B cell (primary cell): ENCODE data around the gene ZP2. TPM values are rescaled to one million over a fixed set of nuclear protein-coding genes. Genes with fewer than 3 reads are reported as not detected.

ENCODE experiments used
- ATAC-seq: fragments of 200-7000 bp; cut with Tn5 transposase; one replicate; pipeline ENCODE4 v1.10.0; 2021; ENCODE audit warnings: low read depth, mild to moderate bottlenecking, moderate number of reproducible peaks, moderate library complexity
- CTCF ChIA-PET: fragments of 350-600 bp; sonication (Branson Sonifier 250); formaldehyde crosslinking; loops from one replicate; lab custom pipeline; 2021; ENCODE audit warnings: antibody characterized with exemption, inconsistent platforms; lab: Charles Lee
- POLR2A ChIA-PET: fragments of 350-600 bp; sonication (Branson Sonifier 250); formaldehyde crosslinking; loops from one replicate; lab custom pipeline; 2021; ENCODE audit warnings: antibody characterized with exemption; lab: Charles Lee
- DNase-seq: peaks from one replicate; pipeline ENCODE4 v3.0.0; 2013
- H2AFZ ChIP-seq: 2 replicates; pipeline ENCODE4 v1.6.1; 2012; ENCODE audit warnings: mild to moderate bottlenecking, low read depth, low read length; ENCODE audit not compliant: insufficient read depth, poor library complexity, severe bottlenecking
- H3K27ac ChIP-seq, 2 donors: 1 replicate in 1 of 2; 2 replicates in 1 of 2; pipeline ENCODE4 v1.5.1; 2012 to 2013; ENCODE audit warnings: low read length in 2 of 2, mild to moderate bottlenecking in 2 of 2, moderate library complexity in 1 of 2
- H3K27me3 ChIP-seq, 4 experiments: fragments of 200-600 bp in 1 of 4; sonication (generic) in 1 of 4; replicated peaks in 1 of 4; 1 replicate in 2 of 4; 2 replicates in 2 of 4; pipeline versions ENCODE4 v1.6.1 to v1.7.0; 2013 to 2016; ENCODE audit warnings: low read length in 3 of 4, mild to moderate bottlenecking in 2 of 4, mixed read lengths in 1 of 4, moderate library complexity in 1 of 4; ENCODE audit not compliant: insufficient read depth in 4 of 4, control insufficient read depth in 3 of 4; ENCODE audit errors: control extremely low read depth in 1 of 4
- H3K36me3 ChIP-seq, 2 experiments: replicated peaks in 1 of 2; 1 replicate in 1 of 2; 2 replicates in 1 of 2; pipeline versions ENCODE4 v1.6.1 to v1.7.1; 2013; ENCODE audit warnings: low read length in 1 of 2; ENCODE audit not compliant: insufficient read depth in 2 of 2, control insufficient read depth in 1 of 2; ENCODE audit errors: control extremely low read depth in 1 of 2, extremely low read depth in 1 of 2
- H3K4me1 ChIP-seq, 2 donors: fragments of 200-600 bp in 1 of 2; sonication (generic) in 1 of 2; 1 replicate in 1 of 2; 2 replicates in 1 of 2; pipeline versions ENCODE4 v1.5.1 to v1.6.1; 2013 to 2017; ENCODE audit warnings: low read length in 2 of 2; ENCODE audit not compliant: control insufficient read depth in 2 of 2, insufficient read depth in 2 of 2
- H3K4me2 ChIP-seq: replicated peaks from 2 replicates; pipeline ENCODE3; 2012; ENCODE audit warnings: mild to moderate bottlenecking, low read depth, low read length; ENCODE audit not compliant: poor library complexity, severe bottlenecking
- H3K4me3 ChIP-seq, 5 experiments: fragments of 200-600 bp in 1 of 5; sonication (generic) in 1 of 5; 1 replicate in 3 of 5; 2 replicates in 2 of 5; pipeline versions ENCODE4 v1.5.1 to v1.7.0; 2011 to 2016; ENCODE audit warnings: low read length in 4 of 5, mild to moderate bottlenecking in 4 of 5, low read depth in 2 of 5, control low read depth in 1 of 5, moderate library complexity in 1 of 5; ENCODE audit not compliant: insufficient read depth in 1 of 5; ENCODE audit errors: control extremely low read depth in 1 of 5, extremely low read depth in 1 of 5
- H3K79me2 ChIP-seq: fragments of 200-600 bp; sonication (generic); one replicate; pipeline ENCODE4 v1.6.0; 2016; ENCODE audit warnings: low read length; ENCODE audit not compliant: control insufficient read depth, insufficient read depth
- H3K9ac ChIP-seq: fragments of 200-600 bp; sonication (generic); 2 replicates; pipeline ENCODE4 v1.6.1; 2017; ENCODE audit warnings: mild to moderate bottlenecking, low read length, moderate library complexity
- H3K9me3 ChIP-seq, 3 donors: one replicate each; pipeline versions ENCODE4 v1.6.1 to v1.7.1; 2013; ENCODE audit warnings: low read length in 2 of 3; ENCODE audit not compliant: control insufficient read depth in 2 of 3, insufficient read depth in 1 of 3; ENCODE audit errors: control extremely low read depth in 1 of 3
- H4K20me1 ChIP-seq: 2 replicates; pipeline ENCODE4 v1.6.0; 2012; ENCODE audit warnings: mild to moderate bottlenecking, low read length; ENCODE audit not compliant: insufficient read depth, control insufficient read depth, poor library complexity, severe bottlenecking
- H3K27ac Mint-ChIP-seq: one replicate; pipeline ENCODE4 v1.8.0; 2021; ENCODE audit warnings: mixed read lengths
- H3K27me3 Mint-ChIP-seq: one replicate; pipeline ENCODE4 v1.8.0; 2021; ENCODE audit warnings: mixed read lengths
- H3K4me1 Mint-ChIP-seq: one replicate; pipeline ENCODE4 v1.8.0; 2021; ENCODE audit warnings: mixed read lengths
- H3K4me3 Mint-ChIP-seq: one replicate; pipeline ENCODE4 v1.8.0; 2021; ENCODE audit warnings: mixed read lengths
- H3K9me3 Mint-ChIP-seq: one replicate; pipeline ENCODE4 v1.8.0; 2022; ENCODE audit warnings: mixed read lengths; ENCODE audit not compliant: insufficient read depth
- CTCF ChIP-seq: fragments of 200-600 bp; IDR thresholded peaks from one replicate; pipeline ENCODE4 v1.8.0; 2022; ENCODE audit warnings: antibody characterized with exemption, mild to moderate bottlenecking
- EZH2 ChIP-seq: IDR thresholded peaks from 2 replicates; pipeline ENCODE4 v1.6.1; 2012; ENCODE audit warnings: borderline replicate concordance, low read depth, mild to moderate bottlenecking, moderate library complexity, low read length; ENCODE audit not compliant: insufficient read depth, poor library complexity, severe bottlenecking
- WGBS: methylation state at CpG from one replicate; pipeline ENCODE4 v1.1.5; 2013; ENCODE audit warnings: missing lambda C conversion rate; ENCODE audit not compliant: insufficient coverage; 5-methylcytosine and 5-hydroxymethylcytosine counted together
- intact Hi-C: fragments of 100-400 bp; cut with micrococcal nuclease; formaldehyde crosslinking; loops from one replicate; pipeline ENCODE4 v1.10.0; 2022
- polyA plus RNA-seq: library from polyadenylated mRNA; depleted of rRNA; stranded (reverse); fragments of >200 nt; gene quantifications from 2 replicates; pipeline ENCODE4 v1.2.3, GENCODE V29; 2012
- total RNA-seq, 2 donors: library from RNA; stranded (reverse); fragments of 120-200 nt in 1 of 2; gene quantifications; 1 replicate in 1 of 2; 2 replicates in 1 of 2; pipeline versions ENCODE4 v1.2.3 to v1.2.4, GENCODE V29; 2013 to 2022

ZP2 gene
- total and polyA plus RNA-seq, 2 donors (not counting 1 experiment from before 2014, with no cell fraction given) = not detected

- no peak for DNase-seq
- no peaks in the 10 kb centered on the region for H4K20me1 ChIP-seq
- ChIA-PET POLR2A (interaction anchor here (0.7 kb wide), 1 partner anchor 36 kb away, joined by 3 read pairs; no protein-coding TSS in a partner anchor), CTCF (no interaction called here)
- H3K36me3 ChIP-seq = no peaks in the 10 kb centered on the region
- peaks cover 0 to 6% (median 4%) of the 10 kb centered on the region in 4 experiments for H3K27me3 ChIP-seq
- Mint-ChIP-seq H3K4me3 (no peak overlapping the region), H3K9me3 (no peaks in the 10 kb centered on the region), H3K27me3 (peaks cover 46% of the 10 kb centered on the region), H3K4me1 (no peaks in the 10 kb centered on the region), H3K27ac (no peak overlapping the region)
- H3K9me3 ChIP-seq = no peaks in the 10 kb centered on the region
- no peak overlapping the region for H3K4me3 ChIP-seq
- intact Hi-C loops = no loop called here
- no peaks in the 10 kb centered on the region for H3K4me1 ChIP-seq
- WGBS = 65% methylated on average over 2 of the region's 4 CpGs
- H3K9ac ChIP-seq = no peak overlapping the region
- ATAC-seq = no peak
- H3K27ac ChIP-seq = no peak overlapping the region
- no peak overlapping the region for H3K4me2 ChIP-seq
- TF ChIP-seq EZH2 (no peak), CTCF (no peak)
- no peaks in the 10 kb centered on the region for H3K79me2 ChIP-seq
- no peak overlapping the region for H2AFZ ChIP-seq
Measured at GRCh38 chr16:21214086-21214485, 2.7 kb upstream of the ZP2 start.

DNA sequence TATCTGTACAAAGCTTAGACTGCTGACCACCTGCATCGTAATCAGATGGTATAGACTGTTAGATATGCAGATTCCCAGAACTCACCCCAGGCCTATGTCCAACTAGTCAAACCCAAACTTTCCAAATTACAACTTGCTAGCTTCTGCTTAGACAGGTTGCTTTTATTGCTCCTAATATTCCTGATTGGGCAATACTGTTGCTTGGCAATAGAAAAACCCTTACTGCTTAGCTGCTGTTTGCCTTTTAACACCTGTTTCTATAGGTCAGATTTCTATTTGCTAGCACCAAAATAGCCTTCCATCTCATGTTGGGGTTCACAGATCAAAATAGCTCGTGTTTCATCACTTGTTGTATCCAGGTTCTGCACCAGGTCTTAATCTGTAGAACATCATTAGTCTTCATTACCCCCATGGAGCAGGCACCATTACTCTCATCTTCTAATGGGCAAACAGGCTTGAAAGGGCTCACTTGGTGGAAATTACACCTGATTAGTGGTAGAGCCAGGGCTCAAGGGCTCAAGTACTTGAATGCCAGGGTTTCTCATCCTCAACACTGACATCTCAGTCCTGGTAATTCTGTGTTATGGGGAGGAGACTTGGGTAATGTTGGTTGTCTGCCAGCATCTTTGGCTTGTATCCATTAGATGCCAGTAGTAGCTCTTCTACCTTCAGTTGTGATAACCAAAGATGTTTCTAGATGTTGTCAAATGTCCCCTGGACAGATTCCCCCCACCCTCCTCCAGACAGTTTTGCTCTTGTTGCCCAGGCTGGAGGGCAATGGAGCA is 2.7 kb downstream of the ZP2 start:
- H3K27me3 ChIP-seq = peaks cover 0 to 11% (median 4%) of the 10 kb centered on the region in 4 experiments
- Mint-ChIP-seq H3K27me3 (peaks cover 32% of the 10 kb centered on the region), H3K4me1 (no peaks in the 10 kb centered on the region), H3K27ac (no peak overlapping the region), H3K9me3 (no peaks in the 10 kb centered on the region), H3K4me3 (no peak overlapping the region)
- H2AFZ ChIP-seq = no peak overlapping the region
- no peaks in the 10 kb centered on the region for H3K9me3 ChIP-seq
- ChIA-PET CTCF (interaction anchor here (2.4 kb wide), 1 partner anchor 19 kb away, joined by 8 read pairs; no protein-coding TSS in a partner anchor), POLR2A (no interaction called here)
- intact Hi-C loops = no loop called here
- 30% methylated on average over 1 of the region's 2 CpGs for WGBS
- no peak overlapping the region for H3K27ac ChIP-seq
- H4K20me1 ChIP-seq = no peaks in the 10 kb centered on the region
- no peak for TF ChIP-seq CTCF
- TF ChIP-seq EZH2 = no peak
- DNase-seq = no peak
- H3K4me2 ChIP-seq = no peak overlapping the region
- H3K9ac ChIP-seq = no peak overlapping the region
- ATAC-seq = no peak
- no peaks in the 10 kb centered on the region for H3K36me3 ChIP-seq
- H3K4me1 ChIP-seq = no peaks in the 10 kb centered on the region
- no peak overlapping the region for H3K4me3 ChIP-seq
- H3K79me2 ChIP-seq = no peaks in the 10 kb centered on the region
